ENCODE data around the gene EFCAB13. TPM values are rescaled to one million over a fixed set of nuclear protein-coding genes. Genes with fewer than 3 reads are reported as not detected.

Gene EFCAB13
- total RNA-seq, 1 donor from 2014 or later = 6.7 TPM

- Histone ChIP-seq H3K4me3 (ENCODE audit: low read depth, low read length) (no peak overlapping the region), H3K27me3 (ENCODE audit: control insufficient read depth, insufficient read depth, low read length) (no peaks in the 10 kb centered on the region), H3K36me3 (ENCODE audit: control insufficient read depth, insufficient read depth, low read length) (peaks cover 12% of the 10 kb centered on the region)
- TF ChIP-seq, protein P1, sequence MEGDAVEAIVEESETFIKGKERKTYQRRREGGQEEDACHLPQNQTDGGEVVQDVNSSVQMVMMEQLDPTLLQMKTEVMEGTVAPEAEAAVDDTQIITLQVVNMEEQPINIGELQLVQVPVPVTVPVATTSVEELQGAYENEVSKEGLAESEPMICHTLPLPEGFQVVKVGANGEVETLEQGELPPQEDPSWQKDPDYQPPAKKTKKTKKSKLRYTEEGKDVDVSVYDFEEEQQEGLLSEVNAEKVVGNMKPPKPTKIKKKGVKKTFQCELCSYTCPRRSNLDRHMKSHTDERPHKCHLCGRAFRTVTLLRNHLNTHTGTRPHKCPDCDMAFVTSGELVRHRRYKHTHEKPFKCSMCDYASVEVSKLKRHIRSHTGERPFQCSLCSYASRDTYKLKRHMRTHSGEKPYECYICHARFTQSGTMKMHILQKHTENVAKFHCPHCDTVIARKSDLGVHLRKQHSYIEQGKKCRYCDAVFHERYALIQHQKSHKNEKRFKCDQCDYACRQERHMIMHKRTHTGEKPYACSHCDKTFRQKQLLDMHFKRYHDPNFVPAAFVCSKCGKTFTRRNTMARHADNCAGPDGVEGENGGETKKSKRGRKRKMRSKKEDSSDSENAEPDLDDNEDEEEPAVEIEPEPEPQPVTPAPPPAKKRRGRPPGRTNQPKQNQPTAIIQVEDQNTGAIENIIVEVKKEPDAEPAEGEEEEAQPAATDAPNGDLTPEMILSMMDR (IDR thresholded peaks at IDR 0.05; ENCODE audit: insufficient read depth, low read length, poor library complexity, severe bottlenecking) = no peak
- no peak for DNase-seq (ENCODE audit: low read depth)
Observed at GRCh38 chr17:47295874-47296255, 27.9 kb upstream of the EFCAB13 start.

- Histone ChIP-seq H3K27me3 (ENCODE audit: control insufficient read depth, insufficient read depth, low read length) (no peaks in the 10 kb centered on the region), H3K36me3 (ENCODE audit: control insufficient read depth, insufficient read depth, low read length) (peaks cover 12% of the 10 kb centered on the region), H3K4me3 (ENCODE audit: low read depth, low read length) (no peak overlapping the region)
- TF ChIP-seq, protein P1 (IDR thresholded peaks at IDR 0.05; ENCODE audit: insufficient read depth, low read length, poor library complexity, severe bottlenecking) = no peak
- no peak for DNase-seq (ENCODE audit: low read depth)
Observed at GRCh38 chr17:47297661-47298400, 25.9 kb upstream of the EFCAB13 start.

- no peak overlapping the region for H3K4me3 ChIP-seq (ENCODE audit: low read depth, low read length)
- H3K36me3 ChIP-seq (ENCODE audit: control insufficient read depth, insufficient read depth, low read length) = peaks cover 10% of the 10 kb centered on the region
- no peaks in the 10 kb centered on the region for H3K27me3 ChIP-seq (ENCODE audit: control insufficient read depth, insufficient read depth, low read length)
- TF ChIP-seq, protein P1 (IDR thresholded peaks at IDR 0.05; ENCODE audit: insufficient read depth, low read length, poor library complexity, severe bottlenecking) = no peak
- DNase-seq (ENCODE audit: low read depth) = no peak
Observed at GRCh38 chr17:47298712-47299111, 25.0 kb upstream of the EFCAB13 start.

GRCh38 chr17:47299239-47299910 lies 24.4 kb upstream of the EFCAB13 start:
- no peak for DNase-seq (ENCODE audit: low read depth)
- peaks cover 9% of the 10 kb centered on the region for H3K36me3 ChIP-seq (ENCODE audit: control insufficient read depth, insufficient read depth, low read length)

DNA sequence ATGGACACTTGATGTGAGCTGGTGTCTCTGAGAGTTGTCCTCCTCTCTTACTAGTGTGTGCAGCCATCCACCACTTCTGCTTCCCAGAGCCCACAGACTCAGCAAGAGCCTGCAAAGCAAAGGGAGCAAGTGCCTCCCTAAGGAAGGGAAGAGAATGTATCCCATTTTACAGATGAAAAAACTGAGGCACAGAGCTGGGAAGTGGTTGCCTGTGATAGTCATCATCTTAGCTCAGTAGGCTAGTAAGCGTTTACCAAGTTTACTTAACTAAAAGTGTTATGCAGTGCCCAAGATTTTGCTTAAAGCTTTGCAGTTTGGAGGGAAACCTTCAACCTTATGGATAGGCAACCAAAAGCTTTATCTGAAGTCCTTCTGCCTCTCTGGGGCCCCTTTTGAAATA lies 23.0 kb upstream of the EFCAB13 start:
- DNase-seq (ENCODE audit: low read depth) = no peak
- Histone ChIP-seq H3K27me3 (ENCODE audit: control insufficient read depth, insufficient read depth, low read length) (no peaks in the 10 kb centered on the region), H3K4me3 (ENCODE audit: low read depth, low read length) (no peak overlapping the region), H3K36me3 (ENCODE audit: control insufficient read depth, insufficient read depth, low read length) (peaks cover 5% of the 10 kb centered on the region)
- TF ChIP-seq, protein P1 (IDR thresholded peaks at IDR 0.05; ENCODE audit: insufficient read depth, low read length, poor library complexity, severe bottlenecking) = no peak

More at GRCh38 chr17:47299239-47299910, 24.4 kb upstream of the EFCAB13 start:
- TF ChIP-seq, protein P1 (IDR thresholded peaks at IDR 0.05; ENCODE audit: insufficient read depth, low read length, poor library complexity, severe bottlenecking) = no peak
- no peak overlapping the region for H3K4me3 ChIP-seq (ENCODE audit: low read depth, low read length)
- H3K27me3 ChIP-seq (ENCODE audit: control insufficient read depth, insufficient read depth, low read length) = no peaks in the 10 kb centered on the region
